NCI-H2227 treated with DMSO at 0.1 percent for 48 hours (cell line): ENCODE results near the gene PHOSPHO2.
A peak's percentile ranks its signal among the peaks of the same experiment; 100 is the strongest.

ENCODE experiments used
- DNase-seq: peaks from one replicate; lab custom pipeline; 2025; lab: John Stamatoyannopoulos, UW

Gene PHOSPHO2, protein sequence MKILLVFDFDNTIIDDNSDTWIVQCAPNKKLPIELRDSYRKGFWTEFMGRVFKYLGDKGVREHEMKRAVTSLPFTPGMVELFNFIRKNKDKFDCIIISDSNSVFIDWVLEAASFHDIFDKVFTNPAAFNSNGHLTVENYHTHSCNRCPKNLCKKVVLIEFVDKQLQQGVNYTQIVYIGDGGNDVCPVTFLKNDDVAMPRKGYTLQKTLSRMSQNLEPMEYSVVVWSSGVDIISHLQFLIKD

DNA sequence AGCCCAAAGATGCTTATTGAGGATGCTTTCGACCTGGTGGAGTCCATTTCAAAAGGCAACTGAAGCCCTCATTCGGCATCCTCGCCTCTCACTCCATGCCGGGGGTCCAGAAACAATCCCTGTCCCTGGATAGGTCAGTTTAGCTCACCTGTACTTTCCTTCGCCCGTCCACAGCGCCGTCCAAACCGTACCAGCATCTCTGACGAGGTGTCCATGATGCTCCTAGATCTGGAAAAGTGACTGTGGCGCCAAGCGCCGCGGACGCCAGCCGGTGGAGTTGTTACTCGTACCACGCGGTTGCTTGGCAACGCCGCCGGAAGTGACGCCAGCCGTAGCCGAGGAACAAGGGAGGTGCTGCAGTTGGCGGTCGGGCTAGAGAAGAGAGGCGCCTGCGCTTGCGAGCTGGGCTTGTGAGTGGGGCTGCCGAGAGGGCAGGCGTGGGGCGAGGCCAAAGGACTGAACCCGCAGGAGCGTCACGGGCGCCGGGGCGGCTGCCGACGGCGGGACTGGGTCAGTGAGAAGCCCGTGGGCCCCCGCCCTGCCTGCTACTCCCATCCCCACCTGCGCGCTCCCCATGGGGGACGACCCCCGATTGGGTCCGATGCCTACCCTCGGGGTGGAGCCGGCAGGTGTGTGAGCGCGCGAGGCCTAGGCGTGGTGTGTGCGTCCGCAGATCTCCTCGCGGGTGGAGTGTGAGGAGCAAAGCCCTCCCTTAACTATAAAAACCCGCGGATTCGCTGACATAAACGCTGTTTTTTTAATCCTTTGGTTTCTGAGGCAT, at the start of gene PHOSPHO2, which contains the start of gene CFAP210:
Gene PHOSPHO2, plus strand, starts transcription at position 357 of the 781 bp plus-strand sequence. CDS start 6,503 bp downstream, outside the sequence.
Gene CFAP210, minus strand, starts transcription at position 293 of the 781 bp plus-strand sequence. Its CDS starts 78 bp downstream, at position 215.
- DNase-seq, result peak; percentile 98

GRCh38 chr2:169647496-169647895, 46.8 kb upstream of the PHOSPHO2 start:
- DNase-seq, result no peak

GRCh38 chr2:169649278-169649677, 45.0 kb upstream of the PHOSPHO2 start:
- DNase-seq, result no peak

GRCh38 chr2:169653636-169654035, 40.6 kb upstream of the PHOSPHO2 start:
- no peak for DNase-seq

GRCh38 chr2:169656164-169656563, 38.1 kb upstream of the PHOSPHO2 start:
- DNase-seq, result no peak

- DNase-seq, result no peak
Measured at GRCh38 chr2:169658877-169659276, 35.4 kb upstream of the PHOSPHO2 start.

GRCh38 chr2:169659320-169659719, 34.9 kb upstream of the PHOSPHO2 start:
- no peak for DNase-seq

DNA sequence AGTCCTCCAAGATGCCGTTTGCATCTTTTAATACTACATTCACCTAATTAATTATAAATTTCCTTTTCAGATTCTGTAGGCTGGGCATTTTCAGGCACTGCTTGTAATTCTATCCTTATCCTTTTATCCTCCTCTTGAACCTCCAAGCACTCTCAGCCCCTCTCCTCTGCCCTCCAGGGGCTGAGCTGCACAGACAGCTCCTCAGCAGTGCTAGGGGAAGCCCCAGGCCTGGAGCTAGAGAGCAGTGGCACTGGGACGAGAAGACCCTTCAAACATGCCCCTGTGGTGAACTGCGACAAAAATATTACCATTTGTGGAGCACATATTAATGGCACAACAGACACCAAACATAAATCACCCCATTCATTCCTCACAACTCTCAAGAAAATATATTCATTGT, 33.0 kb upstream of the PHOSPHO2 start:
- DNase-seq, result no peak

DNA sequence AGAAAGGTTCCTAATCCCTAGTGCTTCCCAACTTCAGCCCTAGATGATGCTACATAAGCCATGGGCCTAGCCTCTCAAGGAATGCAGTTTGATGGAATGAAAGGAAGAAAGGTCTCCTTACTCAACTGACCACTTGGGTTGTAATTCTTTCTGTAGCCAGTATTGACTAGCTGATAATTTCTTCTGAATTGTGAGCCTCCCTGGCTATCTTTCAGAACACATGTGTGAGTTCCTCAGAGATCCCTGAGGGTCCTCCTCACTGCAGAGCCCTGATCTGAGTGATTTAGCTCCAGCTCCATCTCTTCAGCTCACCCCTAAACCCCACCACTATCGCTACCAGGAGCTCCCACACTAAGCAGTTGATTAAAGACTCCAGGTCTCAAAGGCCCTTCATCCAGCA, 31.5 kb upstream of the PHOSPHO2 start:
- DNase-seq, result no peak

DNA sequence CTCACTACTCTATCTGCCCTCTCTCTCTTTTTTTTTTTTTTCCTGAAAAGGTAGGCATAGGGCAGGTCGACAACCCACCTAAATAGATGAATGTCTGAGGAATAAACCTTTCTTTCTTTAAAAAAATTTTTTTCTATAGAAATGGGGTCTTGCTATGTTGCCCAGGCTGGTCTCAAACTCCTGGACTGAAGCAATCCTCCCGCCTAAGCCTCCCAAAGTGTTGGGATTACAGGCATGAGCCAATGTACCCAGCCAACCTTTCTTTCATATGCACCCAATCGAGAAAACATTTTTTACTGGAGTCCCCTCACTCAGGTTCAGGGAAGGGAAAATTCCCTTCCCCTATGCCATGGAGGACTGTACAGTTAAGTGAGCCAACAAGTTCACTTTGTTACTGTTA, 31.0 kb upstream of the PHOSPHO2 start:
- no peak for DNase-seq

- DNase-seq, result no peak
Measured at GRCh38 chr2:169664600-169664977, 29.7 kb upstream of the PHOSPHO2 start.

DNA sequence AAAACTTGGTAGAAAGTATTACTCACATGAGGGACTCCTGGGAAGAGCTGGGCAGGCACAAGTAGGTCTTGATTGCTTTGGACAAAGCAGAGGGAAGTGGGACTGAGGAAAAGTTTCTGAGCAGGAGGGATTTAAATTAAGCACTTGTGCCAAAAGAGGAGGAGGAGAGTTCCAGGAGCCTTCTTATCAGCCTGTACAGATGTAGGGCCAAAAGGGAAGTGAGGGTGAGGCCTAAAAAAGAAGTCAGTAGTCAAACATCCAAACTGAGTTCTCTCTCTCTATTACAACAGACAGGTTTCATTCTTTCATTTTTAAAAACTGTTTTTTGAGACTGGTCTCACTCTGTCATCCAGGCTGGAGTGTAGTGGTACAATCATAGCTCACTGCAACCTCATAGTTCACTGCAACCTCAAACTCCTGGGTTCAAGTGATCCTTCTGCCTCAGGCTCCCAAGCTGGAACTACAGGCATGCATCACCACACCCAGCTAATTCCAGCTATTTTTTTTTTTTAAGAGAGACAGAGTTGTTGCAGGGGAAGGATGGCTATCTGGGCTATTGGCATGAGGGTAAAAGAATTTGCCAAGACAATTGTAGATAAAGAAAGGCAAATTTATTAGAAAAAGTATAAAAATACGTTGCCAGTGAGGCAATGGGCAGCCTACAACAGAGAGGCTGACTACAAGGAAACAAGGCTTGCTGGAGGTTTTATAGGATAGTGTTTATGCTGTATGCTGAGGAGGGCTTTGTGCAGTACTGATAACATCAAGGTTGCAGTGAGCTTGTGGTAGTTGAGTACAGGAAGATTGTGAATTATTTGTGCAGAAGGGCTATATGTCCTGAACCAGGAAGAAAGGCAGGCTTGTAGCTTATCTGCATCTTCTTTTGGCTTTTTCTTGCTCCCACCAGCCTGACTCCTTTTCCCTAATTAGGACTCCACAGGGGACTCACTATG, 29.0 kb upstream of the PHOSPHO2 start:
- no peak for DNase-seq

DNA sequence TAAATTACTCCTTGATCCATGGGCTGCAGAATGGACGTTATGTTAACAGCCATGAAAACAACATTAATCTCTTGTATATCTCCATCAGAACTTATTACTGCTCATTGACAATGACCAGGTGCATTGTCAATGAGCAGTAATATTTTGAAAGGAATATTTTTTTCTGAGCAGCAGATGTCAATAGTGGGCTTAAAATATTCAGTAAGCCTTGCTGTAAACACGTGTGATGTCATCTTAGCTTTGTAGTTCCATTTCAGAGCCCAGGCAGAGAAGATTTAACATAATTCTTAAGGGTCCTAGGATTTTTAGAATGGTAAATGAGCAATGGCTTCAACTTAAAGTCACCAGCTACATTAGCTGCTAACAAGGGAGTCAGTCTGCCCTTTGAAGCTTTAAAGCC, 26.7 kb upstream of the PHOSPHO2 start:
- no peak for DNase-seq

- no peak for DNase-seq
Measured at GRCh38 chr2:169670215-169670651, 24.0 kb upstream of the PHOSPHO2 start.

DNA sequence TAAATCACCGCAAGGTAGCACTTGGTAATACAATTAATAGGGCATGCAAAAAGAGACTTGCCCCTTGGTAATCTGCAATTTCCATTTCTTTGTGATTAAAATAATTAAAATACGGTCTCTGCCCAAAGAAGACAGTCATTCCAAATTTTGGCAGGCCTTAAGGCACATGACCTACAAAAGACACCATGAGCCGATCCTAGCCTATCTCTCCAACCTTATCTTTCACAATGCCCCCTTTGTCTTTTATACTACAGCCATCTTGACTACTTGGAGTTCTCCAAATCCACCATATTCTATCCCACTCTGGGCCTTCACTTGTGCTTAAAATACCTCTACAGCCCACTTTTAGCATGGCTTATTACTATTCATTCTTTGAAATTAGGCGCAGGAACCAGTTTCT, 23.3 kb upstream of the PHOSPHO2 start:
- DNase-seq, result no peak

- no peak for DNase-seq
Measured at GRCh38 chr2:169672406-169672805, 21.9 kb upstream of the PHOSPHO2 start.

GRCh38 chr2:169673106-169673505, 21.2 kb upstream of the PHOSPHO2 start:
- no peak for DNase-seq

DNA sequence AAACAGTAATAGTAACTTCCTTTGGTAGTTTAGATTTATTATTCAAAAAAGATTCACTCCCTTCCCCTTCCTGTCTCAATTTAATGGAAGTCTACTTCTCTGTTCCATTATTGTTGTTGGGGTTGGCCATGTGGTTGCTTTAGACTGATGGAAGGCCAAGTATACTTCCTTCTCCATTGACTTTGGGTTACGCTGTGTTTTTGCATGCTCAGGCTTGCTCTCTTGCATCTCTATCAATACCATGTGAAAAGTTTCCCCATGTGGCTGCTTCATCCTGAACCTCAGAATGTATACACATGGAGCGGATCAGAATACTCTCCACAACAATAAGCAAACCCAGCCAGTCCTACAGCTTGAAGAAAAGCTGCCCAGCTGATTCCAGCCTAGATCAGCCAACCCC, 20.3 kb upstream of the PHOSPHO2 start:
- no peak for DNase-seq

- no peak for DNase-seq
Measured at GRCh38 chr2:169676357-169676756, 17.9 kb upstream of the PHOSPHO2 start.

DNA sequence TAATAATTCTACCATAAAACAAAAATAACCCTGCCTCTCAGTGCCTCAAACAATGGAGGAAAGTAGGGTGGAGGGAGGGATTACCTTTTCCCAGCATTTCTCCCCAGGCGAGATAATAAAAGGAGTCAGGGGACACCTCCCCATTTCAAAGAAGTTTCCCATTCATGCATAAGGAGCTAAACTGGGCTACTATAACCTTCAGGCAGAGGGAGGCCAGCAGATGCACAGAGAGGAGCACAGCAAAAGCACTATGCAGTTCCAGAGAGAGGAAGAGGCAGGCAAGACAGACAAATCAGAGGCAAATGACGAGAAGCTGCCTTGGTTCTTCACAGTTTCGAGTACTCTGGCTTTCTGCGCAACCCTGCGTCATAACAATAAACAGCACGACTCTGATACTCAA, 17.4 kb upstream of the PHOSPHO2 start:
- DNase-seq, result no peak

GRCh38 chr2:169683054-169683424, 11.2 kb upstream of the PHOSPHO2 start:
- no peak for DNase-seq

GRCh38 chr2:169683425-169684134, 10.7 kb upstream of the PHOSPHO2 start:
- DNase-seq, result no peak
